Measurements from ENCODE around the gene PCNX4.

The PCNX4 gene

DNA sequence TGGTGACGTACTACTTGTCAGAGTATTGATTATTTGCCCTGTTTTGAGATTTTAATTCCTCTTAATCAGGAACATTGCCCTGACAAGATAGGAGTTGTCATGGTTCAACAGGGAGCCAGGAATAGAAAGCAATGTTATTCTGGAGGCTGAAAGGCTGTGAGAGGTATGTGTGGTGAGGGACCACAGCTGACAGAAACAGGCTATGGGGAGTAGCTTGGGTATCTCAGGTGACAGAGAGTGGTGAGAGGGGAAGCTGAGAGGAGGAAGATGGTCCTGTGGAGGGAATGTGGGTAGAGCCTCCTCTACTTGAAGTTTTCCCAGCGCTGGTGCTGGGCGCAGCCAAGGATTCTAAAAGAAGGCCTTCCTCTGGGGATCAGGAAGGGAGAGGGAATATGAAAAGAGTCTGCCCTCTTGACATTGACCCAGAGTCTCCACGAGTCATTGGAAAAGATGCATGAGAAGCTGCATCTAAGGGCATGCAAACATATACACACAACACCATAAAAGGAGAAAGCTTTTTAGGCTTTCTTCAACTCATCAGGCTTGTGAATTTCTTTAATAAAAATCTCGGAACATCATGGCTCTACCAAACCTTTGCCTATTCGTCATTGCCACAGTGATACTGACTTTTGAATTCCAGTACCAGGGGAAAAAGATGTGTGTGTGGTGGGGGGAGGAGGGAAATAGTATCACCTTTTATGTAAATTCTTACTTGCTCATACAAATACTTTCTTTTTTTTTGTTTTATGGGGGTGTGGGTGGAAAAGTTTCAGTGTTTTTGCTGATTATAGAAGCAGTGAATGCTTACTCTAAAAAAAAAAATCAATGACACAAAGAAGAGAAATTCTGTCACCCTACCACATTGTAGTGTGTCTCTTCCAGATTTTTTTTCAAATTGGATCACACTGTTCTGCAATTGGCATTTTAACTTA, 113.4 kb downstream of the PCNX4 start:
- TF ChIP-seq, protein P1, sequence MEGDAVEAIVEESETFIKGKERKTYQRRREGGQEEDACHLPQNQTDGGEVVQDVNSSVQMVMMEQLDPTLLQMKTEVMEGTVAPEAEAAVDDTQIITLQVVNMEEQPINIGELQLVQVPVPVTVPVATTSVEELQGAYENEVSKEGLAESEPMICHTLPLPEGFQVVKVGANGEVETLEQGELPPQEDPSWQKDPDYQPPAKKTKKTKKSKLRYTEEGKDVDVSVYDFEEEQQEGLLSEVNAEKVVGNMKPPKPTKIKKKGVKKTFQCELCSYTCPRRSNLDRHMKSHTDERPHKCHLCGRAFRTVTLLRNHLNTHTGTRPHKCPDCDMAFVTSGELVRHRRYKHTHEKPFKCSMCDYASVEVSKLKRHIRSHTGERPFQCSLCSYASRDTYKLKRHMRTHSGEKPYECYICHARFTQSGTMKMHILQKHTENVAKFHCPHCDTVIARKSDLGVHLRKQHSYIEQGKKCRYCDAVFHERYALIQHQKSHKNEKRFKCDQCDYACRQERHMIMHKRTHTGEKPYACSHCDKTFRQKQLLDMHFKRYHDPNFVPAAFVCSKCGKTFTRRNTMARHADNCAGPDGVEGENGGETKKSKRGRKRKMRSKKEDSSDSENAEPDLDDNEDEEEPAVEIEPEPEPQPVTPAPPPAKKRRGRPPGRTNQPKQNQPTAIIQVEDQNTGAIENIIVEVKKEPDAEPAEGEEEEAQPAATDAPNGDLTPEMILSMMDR (IDR thresholded peaks at IDR 0.05; ENCODE audit: borderline replicate concordance, control extremely low read depth, extremely low read depth, insufficient read depth, missing control alignments) = no peak
- in situ Hi-C loops (cut with MboI; ENCODE audit: low sequenced_read_pairs, unreplicated experiment) = loop anchor here (10.0 kb wide), 1 partner anchor 120 kb away; no protein-coding TSS in a partner anchor
- DNase-seq (ENCODE audit: low spot score) = no peak

DNA sequence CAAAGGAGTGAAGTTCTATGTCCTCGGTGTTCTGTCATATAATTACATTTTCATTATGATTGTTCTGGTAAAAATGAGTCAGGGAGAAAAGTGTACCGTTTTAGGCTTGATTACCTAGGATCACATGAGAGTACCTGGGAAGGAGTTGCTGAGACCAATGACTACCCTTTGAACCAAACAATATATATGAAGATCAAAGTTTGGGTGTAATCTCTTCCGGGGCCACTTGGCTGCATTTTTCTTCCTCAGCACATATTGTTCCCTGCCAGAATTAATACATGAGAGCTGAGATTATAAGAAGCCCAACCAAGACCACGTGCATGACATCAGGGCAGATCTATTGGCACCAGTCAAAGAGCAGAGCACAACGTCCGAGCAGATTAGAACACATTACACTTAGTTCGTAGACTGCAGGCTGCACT, 114.5 kb downstream of the PCNX4 start:
- DNase-seq (ENCODE audit: low spot score) = no peak
- TF ChIP-seq, protein P1 (IDR thresholded peaks at IDR 0.05; ENCODE audit: borderline replicate concordance, control extremely low read depth, extremely low read depth, insufficient read depth, missing control alignments) = no peak
- in situ Hi-C loops (cut with MboI; ENCODE audit: low sequenced_read_pairs, unreplicated experiment) = loop anchor here (10.0 kb wide), 1 partner anchor 119 kb away; no protein-coding TSS in a partner anchor

DNA sequence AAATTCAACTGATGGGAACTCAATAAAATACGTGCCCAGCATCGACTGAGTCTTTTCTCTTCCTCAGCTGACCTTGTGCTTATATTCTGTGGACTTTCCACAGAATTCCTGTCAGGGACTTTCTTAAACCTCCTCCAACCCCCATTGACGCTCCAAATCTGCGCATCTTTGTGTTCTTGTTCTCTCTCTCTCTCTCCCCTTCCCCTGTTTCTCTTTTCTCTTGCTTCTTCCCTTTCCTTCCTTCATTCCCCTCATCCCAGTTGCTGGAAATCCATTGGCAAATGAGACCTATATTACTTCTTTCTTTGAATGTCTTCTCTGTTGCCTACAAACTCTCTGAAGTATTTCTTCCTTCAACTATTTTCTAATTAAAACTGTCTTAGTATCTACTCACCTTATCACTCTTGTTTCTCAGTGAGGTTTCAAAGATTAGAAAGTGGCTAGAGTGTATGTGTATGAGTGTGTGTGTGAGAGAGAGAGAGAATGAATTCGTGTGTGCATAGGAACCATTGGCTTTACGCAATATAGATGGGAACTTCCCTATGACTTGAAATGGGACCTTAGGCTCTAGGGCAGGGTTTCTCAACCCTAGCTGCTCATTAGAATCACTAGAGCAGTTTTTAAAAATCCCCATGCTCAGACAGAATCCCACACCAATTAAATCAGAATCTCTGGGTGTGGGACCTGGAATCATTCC, 115.3 kb downstream of the PCNX4 start:
- no peak for DNase-seq (ENCODE audit: low spot score)
- TF ChIP-seq, protein P1 (IDR thresholded peaks at IDR 0.05; ENCODE audit: borderline replicate concordance, control extremely low read depth, extremely low read depth, insufficient read depth, missing control alignments) = no peak
- in situ Hi-C loops (cut with MboI; ENCODE audit: low sequenced_read_pairs, unreplicated experiment) = loop anchor here (10.0 kb wide), 1 partner anchor 118 kb away; no protein-coding TSS in a partner anchor

DNA sequence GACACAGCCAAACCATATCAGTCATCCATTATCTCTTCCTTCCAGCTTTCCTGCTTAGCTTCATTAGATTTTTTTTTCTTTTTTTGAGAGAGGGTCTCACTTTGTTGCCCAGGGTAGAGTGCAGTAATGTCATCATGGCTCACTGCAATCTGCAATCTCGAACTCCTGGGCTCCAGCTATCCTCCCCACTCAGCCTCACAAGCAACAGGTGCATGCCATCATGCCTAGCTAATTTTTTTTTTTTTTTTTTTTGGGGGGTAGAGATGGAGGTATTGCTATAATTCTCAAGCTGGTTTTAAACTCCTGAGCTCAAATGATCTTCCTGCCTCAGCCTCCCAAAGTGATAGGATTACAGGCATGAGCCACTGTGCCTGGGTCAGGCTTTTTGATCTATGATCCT, 119.0 kb downstream of the PCNX4 start:
- in situ Hi-C loops (cut with MboI; ENCODE audit: low sequenced_read_pairs, unreplicated experiment) = no loop called here
- no peak for DNase-seq (ENCODE audit: low spot score)
- TF ChIP-seq, protein P1 (IDR thresholded peaks at IDR 0.05; ENCODE audit: borderline replicate concordance, control extremely low read depth, extremely low read depth, insufficient read depth, missing control alignments) = no peak

DNA sequence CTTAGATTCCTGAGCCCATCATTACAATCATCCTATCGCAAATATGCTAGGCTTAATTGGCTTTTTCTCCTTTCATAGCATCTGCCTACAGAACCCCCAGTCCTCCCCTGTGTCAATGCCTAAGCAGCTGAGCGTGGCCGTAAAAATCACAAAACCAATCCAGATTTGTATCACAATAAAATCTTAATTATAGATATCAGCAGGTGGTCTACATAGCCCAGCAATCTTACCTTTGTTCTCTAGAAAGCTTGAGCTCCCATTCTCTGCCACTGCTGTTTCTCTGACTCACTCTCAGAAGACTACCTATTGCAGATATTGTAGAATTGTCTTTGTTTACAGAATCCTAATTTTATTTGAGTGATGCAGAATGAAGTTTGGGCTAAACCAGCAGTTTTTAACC, 119.4 kb downstream of the PCNX4 start:
- TF ChIP-seq, protein P1 (IDR thresholded peaks at IDR 0.05; ENCODE audit: borderline replicate concordance, control extremely low read depth, extremely low read depth, insufficient read depth, missing control alignments) = no peak
- no peak for DNase-seq (ENCODE audit: low spot score)
- in situ Hi-C loops (cut with MboI; ENCODE audit: low sequenced_read_pairs, unreplicated experiment) = no loop called here

DNA sequence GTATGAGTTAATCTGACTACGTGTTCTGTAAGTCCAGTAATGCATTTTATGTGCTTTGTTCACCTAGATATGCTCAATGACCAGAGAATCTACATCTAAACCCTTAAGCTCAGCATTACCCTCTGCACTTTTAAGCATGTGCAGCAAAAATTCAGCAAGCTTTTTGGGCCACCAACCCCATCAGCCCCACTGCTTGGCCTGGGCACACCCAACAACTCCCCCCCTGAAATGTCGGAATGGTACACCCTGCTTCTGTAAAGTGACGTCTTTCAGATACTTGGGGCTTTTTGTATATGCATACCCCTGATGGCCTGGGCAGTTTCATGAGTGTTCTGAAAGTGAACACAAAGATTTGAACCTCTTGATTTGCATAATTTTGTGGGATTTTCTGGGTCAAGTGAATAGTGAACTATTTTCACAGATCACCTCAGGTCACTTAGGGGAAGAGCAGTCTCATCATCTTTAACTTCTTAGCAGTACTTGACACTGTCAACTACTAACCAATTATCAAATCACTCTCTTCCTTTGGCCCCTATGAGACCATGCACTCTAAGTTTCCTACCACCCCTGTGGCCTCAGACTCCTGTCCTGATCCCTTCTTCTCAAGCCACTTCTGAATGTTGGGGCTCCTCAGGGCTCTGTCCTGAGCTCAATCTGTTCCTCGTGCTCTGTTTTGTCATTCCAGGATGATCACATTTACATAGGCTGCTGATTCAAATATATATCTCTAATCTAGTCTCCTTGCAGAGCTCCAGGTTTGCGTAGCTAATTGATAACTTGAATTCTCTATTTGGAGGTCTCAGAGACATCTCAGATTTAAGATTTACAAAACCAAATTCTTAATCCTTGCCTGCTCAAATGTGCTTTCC, 121.0 kb downstream of the PCNX4 start:
- TF ChIP-seq, protein P1 (IDR thresholded peaks at IDR 0.05; ENCODE audit: borderline replicate concordance, control extremely low read depth, extremely low read depth, insufficient read depth, missing control alignments) = no peak
- DNase-seq (ENCODE audit: low spot score) = peak; percentile 41
- in situ Hi-C loops (cut with MboI; ENCODE audit: low sequenced_read_pairs, unreplicated experiment) = no loop called here
